CD4-positive, alpha-beta T cell (primary cell): ENCODE measurements around the gene IL22RA2. TPM values are rescaled to one million over a fixed set of nuclear protein-coding genes. Genes with fewer than 3 reads are reported as not detected.

Experiments
- ATAC-seq: fragments of 200-7000 bp; cut with Tn5 transposase; one replicate; pipeline ENCODE4 v1.10.0; 2022; ENCODE audit warnings: mild to moderate bottlenecking; ENCODE audit not compliant: poor library complexity
- CTCF ChIA-PET: fragments of 350-600 bp; sonication (Branson Sonifier 250); formaldehyde crosslinking; loops from one replicate; lab custom pipeline; 2021; ENCODE audit warnings: antibody characterized with exemption, inconsistent platforms; lab: Charles Lee
- POLR2A ChIA-PET: fragments of 350-600 bp; sonication (Branson Sonifier 250); formaldehyde crosslinking; loops from one replicate; lab custom pipeline; 2021; ENCODE audit warnings: antibody characterized with exemption, inconsistent platforms; lab: Charles Lee
- DNase-seq, 14 experiments: peaks; one replicate each; pipeline ENCODE4 v3.0.0-alpha.2; 2013 to 2020; ENCODE audit warnings: mixed read lengths in 2 of 14
- H3K27ac ChIP-seq, 2 donors: one replicate each; pipeline versions ENCODE4 v1.5.1 to v1.7.0; 2013; ENCODE audit warnings: low read length in 2 of 2, low read depth in 1 of 2, mild to moderate bottlenecking in 1 of 2
- H3K27me3 ChIP-seq, 2 experiments: 1 replicate in 1 of 2; 2 replicates in 1 of 2; pipeline versions ENCODE4 v1.6.1 to v1.7.0; 2013; ENCODE audit warnings: low read length in 2 of 2, control low read depth in 1 of 2, mild to moderate bottlenecking in 1 of 2, moderate library complexity in 1 of 2; ENCODE audit not compliant: insufficient read depth in 2 of 2, control insufficient read depth in 1 of 2
- H3K36me3 ChIP-seq: one replicate; pipeline ENCODE4 v1.6.1; 2013; ENCODE audit warnings: low read length, control low read depth; ENCODE audit not compliant: insufficient read depth
- H3K4me1 ChIP-seq: one replicate; pipeline ENCODE4 v1.6.1; 2013; ENCODE audit warnings: low read length, control low read depth; ENCODE audit not compliant: insufficient read depth
- H3K4me3 ChIP-seq: one replicate; pipeline ENCODE4 v1.5.1; 2013; ENCODE audit warnings: mild to moderate bottlenecking, low read length, moderate library complexity
- H3K9me3 ChIP-seq, 2 experiments: 1 replicate in 1 of 2; 2 replicates in 1 of 2; pipeline versions ENCODE4 v1.6.1 to v1.7.0; 2013; ENCODE audit warnings: low read length in 2 of 2, mild to moderate bottlenecking in 2 of 2, control low read depth in 1 of 2, moderate library complexity in 1 of 2; ENCODE audit not compliant: control insufficient read depth in 1 of 2, insufficient read depth in 1 of 2
- H3K27ac Mint-ChIP-seq: one replicate; pipeline ENCODE4 v1.8.0; 2020; ENCODE audit warnings: mixed read lengths
- H3K27me3 Mint-ChIP-seq: one replicate; pipeline ENCODE4 v1.8.0; 2021; ENCODE audit warnings: mixed read lengths
- H3K36me3 Mint-ChIP-seq: one replicate; pipeline ENCODE4 v1.8.0; 2021; ENCODE audit warnings: low read depth, mixed read lengths
- H3K4me1 Mint-ChIP-seq: one replicate; pipeline ENCODE4 v1.8.0; 2021; ENCODE audit warnings: low read depth, mixed read lengths
- H3K4me3 Mint-ChIP-seq: one replicate; pipeline ENCODE4 v1.8.0; 2020; ENCODE audit warnings: mild to moderate bottlenecking, mixed read lengths
- H3K9me3 Mint-ChIP-seq: one replicate; pipeline ENCODE4 v1.8.0; 2020; ENCODE audit warnings: mixed read lengths
- intact Hi-C, 2 experiments: fragments of 100-400 bp; cut with DNase I in 1 of 2; cut with micrococcal nuclease in 1 of 2; formaldehyde crosslinking; loops; one replicate each; pipeline versions ENCODE4 v1.15.1 to v1.9.0; 2023 to 2025; cut with DNase I, micrococcal nuclease
- total RNA-seq, 174 experiments: library from RNA in 2 of 174; stranded (reverse) in 2 of 174; gene quantifications; one replicate each; pipeline ENCODE4 v1.2.3 and lab custom pipeline; 2021 to 2026
- TF ChIP-seq, protein P1 (sequence below): fragments of 200-600 bp; IDR thresholded peaks from one replicate; pipeline ENCODE4 v1.8.0; 2022; ENCODE audit warnings: antibody characterized with exemption, mild to moderate bottlenecking

IL22RA2 gene
- total RNA-seq, 2 experiments from 2014 or later, result not detected

- Mint-ChIP-seq H3K36me3 (peaks cover 10% of the 10 kb centered on the region), H3K4me1 (peaks cover 10% of the 10 kb centered on the region), H3K9me3 (peaks cover 9% of the 10 kb centered on the region), H3K4me3 (no peak overlapping the region), H3K27ac (no peak overlapping the region), H3K27me3 (no peaks in the 10 kb centered on the region)
- ChIA-PET CTCF (interaction anchor here (0.6 kb wide), 1 partner anchor 184 kb away, joined by 4 read pairs; no protein-coding TSS in a partner anchor), POLR2A (no interaction called here)
- intact Hi-C loops, result no loop called here
- H3K36me3 ChIP-seq, result peaks cover 9% of the 10 kb centered on the region
- peaks cover 0 to 4% of the 10 kb centered on the region in 2 experiments for H3K9me3 ChIP-seq
- no peak overlapping the region for H3K27ac ChIP-seq
- no peaks in the 10 kb centered on the region for H3K27me3 ChIP-seq
- TF ChIP-seq, protein P1, sequence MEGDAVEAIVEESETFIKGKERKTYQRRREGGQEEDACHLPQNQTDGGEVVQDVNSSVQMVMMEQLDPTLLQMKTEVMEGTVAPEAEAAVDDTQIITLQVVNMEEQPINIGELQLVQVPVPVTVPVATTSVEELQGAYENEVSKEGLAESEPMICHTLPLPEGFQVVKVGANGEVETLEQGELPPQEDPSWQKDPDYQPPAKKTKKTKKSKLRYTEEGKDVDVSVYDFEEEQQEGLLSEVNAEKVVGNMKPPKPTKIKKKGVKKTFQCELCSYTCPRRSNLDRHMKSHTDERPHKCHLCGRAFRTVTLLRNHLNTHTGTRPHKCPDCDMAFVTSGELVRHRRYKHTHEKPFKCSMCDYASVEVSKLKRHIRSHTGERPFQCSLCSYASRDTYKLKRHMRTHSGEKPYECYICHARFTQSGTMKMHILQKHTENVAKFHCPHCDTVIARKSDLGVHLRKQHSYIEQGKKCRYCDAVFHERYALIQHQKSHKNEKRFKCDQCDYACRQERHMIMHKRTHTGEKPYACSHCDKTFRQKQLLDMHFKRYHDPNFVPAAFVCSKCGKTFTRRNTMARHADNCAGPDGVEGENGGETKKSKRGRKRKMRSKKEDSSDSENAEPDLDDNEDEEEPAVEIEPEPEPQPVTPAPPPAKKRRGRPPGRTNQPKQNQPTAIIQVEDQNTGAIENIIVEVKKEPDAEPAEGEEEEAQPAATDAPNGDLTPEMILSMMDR, result no peak
- ATAC-seq (no peak), DNase-seq (no peak)
- H3K4me3 ChIP-seq, result no peak overlapping the region
- H3K4me1 ChIP-seq, result no peaks in the 10 kb centered on the region
These were observed 20.0 kb upstream of the IL22RA2 start for GRCh38 chr6:137193256-137194070.

- no peak for DNase-seq
- Mint-ChIP-seq H3K27ac (no peak overlapping the region), H3K27me3 (no peaks in the 10 kb centered on the region)
These were observed 19.4 kb upstream of the IL22RA2 start for GRCh38 chr6:137192821-137193220.

DNA sequence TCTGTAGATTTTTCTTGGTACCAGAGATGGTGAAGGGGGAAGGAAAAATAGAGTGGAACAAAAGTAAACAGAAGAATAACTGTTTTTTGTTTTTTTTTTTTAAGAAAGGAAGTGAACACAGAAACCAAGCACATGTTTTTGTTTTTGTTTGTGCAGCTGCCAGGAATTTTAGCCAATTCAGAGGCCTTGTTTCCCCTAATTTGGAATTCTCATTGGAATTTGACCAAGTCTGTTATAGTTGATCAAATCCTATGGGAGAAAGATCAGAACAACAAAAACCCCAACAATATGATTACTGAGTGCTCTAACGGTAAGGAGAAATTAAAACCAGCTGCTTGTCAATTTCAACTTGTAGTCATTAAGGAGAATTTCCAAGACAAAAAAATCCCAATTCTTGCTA is 18.2 kb upstream of the IL22RA2 start:
- POLR2A ChIA-PET, result no interaction called here
- no peaks in the 10 kb centered on the region for H3K27me3 ChIP-seq
- DNase-seq (no peak), ATAC-seq (no peak)
- no peaks in the 10 kb centered on the region for H3K36me3 ChIP-seq
- intact Hi-C loops, result no loop called here
- H3K4me1 ChIP-seq, result no peaks in the 10 kb centered on the region
- CTCF ChIA-PET, result no interaction called here
- Mint-ChIP-seq H3K9me3 (peaks cover 12% of the 10 kb centered on the region), H3K4me1 (peaks cover 8% of the 10 kb centered on the region), H3K4me3 (no peak overlapping the region), H3K27me3 (no peaks in the 10 kb centered on the region), H3K36me3 (no peaks in the 10 kb centered on the region), H3K27ac (no peak overlapping the region)
- H3K9me3 ChIP-seq, result peaks cover 4 to 5% of the 10 kb centered on the region in 2 experiments
- no peak overlapping the region for H3K4me3 ChIP-seq
- H3K27ac ChIP-seq, result no peak overlapping the region
- TF ChIP-seq, protein P1, result no peak

More at GRCh38 chr6:137192821-137193220, 19.4 kb upstream of the IL22RA2 start:
- H3K4me3 Mint-ChIP-seq, result no peak overlapping the region
- CTCF ChIA-PET, result interaction anchor here (0.6 kb wide), 1 partner anchor 185 kb away, joined by 4 read pairs; no protein-coding TSS in a partner anchor
- peaks cover 10% of the 10 kb centered on the region for H3K4me1 Mint-ChIP-seq
- peaks cover 4% of the 10 kb centered on the region for H3K36me3 Mint-ChIP-seq
- POLR2A ChIA-PET, result no interaction called here
- intact Hi-C loops, result no loop called here
- Histone ChIP-seq H3K27ac (no peak overlapping the region), H3K27me3 (no peaks in the 10 kb centered on the region), H3K4me1 (no peaks in the 10 kb centered on the region), H3K9me3 (peaks cover 3 to 5% of the 10 kb centered on the region in 2 experiments), H3K36me3 (peaks cover 3% of the 10 kb centered on the region), H3K4me3 (no peak overlapping the region)
- no peak for ATAC-seq
- peaks cover 9% of the 10 kb centered on the region for H3K9me3 Mint-ChIP-seq
- TF ChIP-seq, protein P1, result no peak
